ENCODE data around the gene NDUFS8.

NDUFS8 gene

DNA sequence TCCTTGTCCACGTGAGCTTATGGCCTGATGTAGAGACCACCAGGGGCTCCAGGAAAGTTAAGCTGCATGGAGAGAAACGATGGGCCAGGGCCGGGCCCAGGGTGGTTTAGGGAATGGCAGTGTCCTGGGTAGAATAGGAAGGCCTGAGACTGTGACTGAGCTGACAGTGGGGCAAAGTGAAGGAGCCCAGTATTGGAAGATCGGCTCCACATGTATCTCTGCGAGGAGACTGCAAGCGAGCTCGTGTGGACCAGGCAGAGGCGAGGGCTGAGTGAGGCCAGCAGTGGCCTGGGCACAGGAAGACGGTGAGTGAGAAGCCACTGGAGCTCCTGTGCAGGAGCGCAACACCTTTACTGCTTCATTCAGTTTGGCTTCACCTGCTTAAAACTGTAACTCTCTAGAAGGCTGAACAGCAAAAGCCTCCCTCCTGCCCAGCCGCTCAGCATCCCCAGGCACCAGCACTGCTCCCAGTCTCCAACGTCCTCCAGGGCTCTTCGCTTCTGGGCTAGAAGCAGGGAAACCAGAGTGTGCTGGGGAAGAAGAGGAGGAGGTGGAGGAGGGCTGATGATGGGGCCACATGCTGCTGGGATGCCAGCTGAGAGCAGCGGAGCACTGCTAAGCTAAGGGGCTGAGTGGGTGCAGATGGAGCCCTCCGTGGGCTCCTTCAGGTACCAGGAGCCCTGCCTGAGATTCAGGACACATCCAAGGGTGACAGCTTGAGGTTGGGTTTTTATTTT lies 21.8 kb downstream of the NDUFS8 start:
- DNase-seq: no peak

DNA sequence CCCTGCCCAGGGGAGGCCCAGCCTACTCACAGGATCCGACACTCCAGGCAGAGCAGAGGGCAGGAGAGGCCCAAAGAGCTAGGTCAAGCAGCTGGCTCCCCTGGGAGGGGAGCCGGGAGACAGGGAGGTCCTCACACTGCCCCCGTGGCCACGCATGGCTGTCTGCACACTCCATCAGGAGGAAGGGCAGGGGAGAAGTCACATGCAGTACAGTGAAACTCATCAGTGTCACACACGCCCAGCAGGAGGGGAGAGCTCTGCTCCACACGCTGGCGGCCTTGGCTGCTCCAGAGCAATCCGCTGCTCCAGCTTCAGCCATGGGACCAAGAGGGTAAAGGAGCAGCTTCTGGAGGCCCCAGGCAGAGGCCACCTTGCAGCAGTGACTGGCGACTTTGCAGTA lies 22.6 kb downstream of the NDUFS8 start:
- DNase-seq: no peak

GRCh38 chr11:68053981-68054812 lies 23.7 kb downstream of the NDUFS8 start:
- DNase-seq: no peak

DNA sequence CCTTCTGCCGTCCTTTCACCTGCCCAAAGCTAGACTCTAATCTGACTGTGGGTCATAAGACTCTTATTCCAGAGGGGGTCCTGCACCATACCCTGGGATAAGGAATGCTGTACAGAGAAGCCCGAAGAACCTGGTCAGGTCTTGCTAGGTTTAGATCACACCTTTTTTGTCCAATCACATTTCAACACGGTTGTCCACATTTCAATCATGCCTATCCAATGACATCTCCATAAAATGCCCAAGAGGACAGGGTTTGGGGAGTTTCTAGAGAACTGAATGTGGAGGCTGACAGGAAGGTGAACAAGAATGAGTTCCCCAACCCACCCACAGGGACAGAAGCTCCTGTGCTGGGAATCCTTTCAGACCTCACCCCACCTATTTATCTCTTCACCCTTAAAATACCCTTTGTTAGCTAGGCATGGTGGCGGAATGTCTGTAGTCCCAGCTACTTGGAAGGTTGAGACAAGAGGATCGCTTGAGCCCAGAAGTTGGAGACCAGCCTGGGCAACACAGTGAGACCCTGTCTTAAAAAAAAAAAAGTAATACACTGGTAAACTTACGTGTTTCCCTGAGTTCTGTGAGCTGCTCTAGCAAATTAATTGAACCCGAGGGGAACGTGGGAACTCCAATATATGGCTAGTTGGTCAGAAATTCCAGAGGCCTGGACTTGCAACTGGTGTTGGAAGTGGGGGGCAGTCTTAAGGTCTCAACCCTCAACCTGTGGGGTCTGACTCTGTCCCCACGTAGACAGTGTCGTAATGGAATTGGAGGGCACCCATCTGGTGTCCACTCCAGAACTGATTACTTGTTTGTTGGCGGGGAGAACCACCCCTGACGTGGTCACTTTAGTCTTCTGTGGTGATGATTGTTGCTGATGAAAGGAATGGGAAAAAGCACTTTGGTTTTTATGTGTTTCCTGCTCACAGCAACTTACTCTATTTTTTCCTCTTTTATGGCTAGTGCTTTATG lies 26.1 kb downstream of the NDUFS8 start:
- DNase-seq: no peak

DNA sequence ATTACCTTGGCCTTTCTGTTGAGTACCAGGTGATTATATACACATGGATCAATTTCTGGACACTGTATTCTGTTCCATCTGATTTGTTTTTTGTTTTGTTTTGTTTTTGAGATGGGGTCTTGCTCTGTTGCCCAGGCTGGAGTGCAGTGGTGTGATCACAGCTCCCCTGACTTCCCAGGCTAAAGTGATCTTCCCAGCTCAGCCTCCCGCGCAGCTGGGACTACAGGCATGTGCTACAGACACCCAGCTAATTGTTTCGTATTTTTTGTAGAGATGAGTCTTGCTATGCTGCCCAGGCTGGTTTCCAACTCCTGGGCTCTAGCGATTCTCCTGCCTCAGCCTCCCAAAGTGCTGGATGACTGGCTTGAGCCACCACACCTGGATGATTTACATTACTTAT lies 27.3 kb downstream of the NDUFS8 start:
- no peak for DNase-seq

DNA sequence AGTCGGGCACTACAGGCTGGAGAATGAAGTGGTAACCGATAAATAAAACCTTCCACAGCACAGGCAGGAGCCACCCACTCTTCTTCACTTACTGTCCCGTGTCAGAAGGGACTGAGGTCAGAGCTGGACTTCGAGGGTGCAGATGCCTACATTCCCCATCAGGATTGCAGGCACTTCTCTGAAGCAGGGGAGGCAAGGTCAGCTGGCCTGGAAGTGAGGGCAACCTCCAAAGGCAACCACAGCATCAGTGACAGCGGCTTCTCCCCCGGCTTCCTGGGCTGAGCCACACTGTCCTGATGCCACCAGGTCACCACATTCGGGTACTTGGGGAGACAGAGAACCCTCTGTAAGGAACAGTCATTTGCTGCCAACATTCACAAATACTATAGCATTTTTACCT lies 31.0 kb downstream of the NDUFS8 start:
- no peak for DNase-seq

GRCh38 chr11:68064926-68065325 lies 34.4 kb downstream of the NDUFS8 start:
- DNase-seq: no peak

DNA sequence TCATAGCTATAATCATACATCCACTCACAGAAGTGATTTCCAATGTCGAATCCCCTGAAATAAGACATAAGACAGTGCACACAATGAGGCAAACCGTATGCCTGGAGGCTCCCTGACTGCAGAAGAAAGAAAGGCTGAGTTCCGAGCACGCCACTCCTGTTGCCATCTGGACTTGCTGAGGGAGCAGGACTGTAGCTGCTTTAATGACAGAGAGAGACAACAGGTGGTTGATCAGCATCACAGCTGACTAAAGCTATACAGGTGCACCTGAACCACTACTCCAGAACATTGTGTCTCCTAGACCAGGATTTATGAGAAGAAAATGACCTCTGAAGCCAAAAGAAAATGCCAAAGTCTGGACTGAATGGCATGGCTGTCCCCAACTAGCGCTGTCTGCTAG lies 35.4 kb downstream of the NDUFS8 start:
- DNase-seq: no peak

GRCh38 chr11:68066742-68067141 lies 36.3 kb downstream of the NDUFS8 start:
- no peak for DNase-seq

DNA sequence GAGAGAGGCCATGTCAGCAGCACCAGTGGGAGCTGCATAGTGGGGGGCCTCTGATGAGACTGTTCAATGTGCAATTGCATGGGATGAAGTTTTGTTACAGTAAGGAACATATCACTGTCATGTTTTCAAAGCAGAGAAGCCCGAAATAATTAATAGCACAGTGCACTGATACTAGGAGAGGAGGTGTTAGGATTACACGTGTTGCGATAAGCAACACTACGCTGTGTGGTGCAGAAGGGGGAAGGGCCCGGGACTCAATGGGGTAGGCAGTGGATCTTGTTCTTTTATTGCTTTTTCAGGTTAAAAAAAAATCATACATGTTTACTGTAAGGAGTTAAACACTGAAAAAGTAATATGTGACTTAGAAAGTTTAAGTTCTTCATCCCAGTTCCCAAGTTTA lies 37.5 kb downstream of the NDUFS8 start:
- DNase-seq: no peak

GRCh38 chr11:68071281-68072048 lies 41.0 kb downstream of the NDUFS8 start:
- DNase-seq: no peak

GRCh38 chr11:68074584-68075352 lies 44.3 kb downstream of the NDUFS8 start:
- DNase-seq: no peak

- no peak for DNase-seq
Observed at GRCh38 chr11:68076371-68077042, 46.0 kb downstream of the NDUFS8 start.

- DNase-seq: no peak
Observed at GRCh38 chr11:68077617-68078582, 47.4 kb downstream of the NDUFS8 start.

DNA sequence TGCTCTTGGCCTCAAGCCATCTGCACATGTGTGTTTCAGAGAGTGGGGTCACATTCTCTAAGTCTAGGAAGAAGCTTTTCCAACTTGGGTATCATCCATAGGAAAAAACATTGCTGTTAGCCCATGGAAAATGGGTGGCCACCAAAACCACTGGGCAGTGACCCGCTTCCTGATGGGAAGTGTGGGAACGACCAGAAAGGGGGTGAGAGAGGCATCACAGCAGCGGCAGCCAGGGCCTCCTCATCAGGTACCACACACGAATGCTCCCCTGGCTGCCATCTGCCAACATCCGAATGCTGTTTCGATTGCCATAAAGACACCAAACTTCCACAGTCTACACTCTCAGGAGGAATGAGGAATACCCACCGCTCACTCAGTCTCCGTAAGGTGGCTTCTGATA lies 50.4 kb downstream of the NDUFS8 start:
- no peak for DNase-seq

GRCh38 chr11:68081691-68082090 lies 51.2 kb downstream of the NDUFS8 start:
- DNase-seq: no peak

GRCh38 chr11:68082481-68082880 lies 52.0 kb downstream of the NDUFS8 start:
- DNase-seq: no peak

DNA sequence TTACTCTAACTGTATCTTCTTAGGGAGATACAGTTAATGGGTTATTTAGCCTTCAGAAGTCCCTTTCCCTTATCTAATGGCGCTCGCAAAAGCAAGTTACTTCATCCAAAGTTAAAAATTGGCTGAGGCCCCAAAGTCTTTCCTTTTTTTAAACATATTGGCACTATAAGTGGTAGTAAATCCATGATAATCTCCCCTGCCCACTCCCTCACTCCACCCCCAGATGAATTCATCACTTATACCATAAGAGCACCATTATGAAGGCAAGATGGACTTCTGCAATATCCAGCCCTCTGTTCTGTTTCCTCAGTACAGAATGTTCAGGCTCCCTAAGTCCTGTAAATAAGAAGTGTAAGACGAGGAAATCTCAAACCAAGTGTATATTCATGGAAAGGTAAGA lies 53.0 kb downstream of the NDUFS8 start:
- DNase-seq: no peak

Data from activated CD4-positive, alpha-beta T cell treated with anti-CD3 and anti-CD28 coated beads, Interleukin-2, Interleukin-6, amounts not matched to agents 100 ng/mL and 50 ng/mL, durations not matched to agents 16 hours and 8 hours (primary cell).